ENCODE measurements around the gene KRTAP3-2.

GRCh38 chr17:41042953-41043352 is 43.2 kb upstream of the KRTAP3-2 start:
- no peak for TF ChIP-seq CTCF (IDR thresholded peaks at IDR 0.05)
- TF ChIP-seq POLR2A (IDR thresholded peaks at IDR 0.05): no peak
